HEK293 (cell line): ENCODE data around the gene FANCC.

ENCODE experiments used
- CTCF ChIA-PET: fragments of 350-600 bp; formaldehyde crosslinking; extraction: SDS; loops from one replicate; lab custom pipeline; 2021; ENCODE audit warnings: antibody characterized with exemption; lab: Yijun Ruan, JAX
- POLR2A ChIA-PET: fragments of 300-600 bp; formaldehyde crosslinking; extraction: SDS; loops from one replicate; lab custom pipeline; 2020; ENCODE audit warnings: antibody characterized with exemption, inconsistent platforms; lab: Yijun Ruan, JAX
- H3K27ac ChIP-seq: fragments of 200-500 bp; sonication (Bioruptor generic); 2 replicates; pipeline ENCODE4 v1.5.1; 2014; ENCODE audit warnings: low read depth, low read length, control low read depth, inconsistent platforms; ENCODE audit errors: extremely low read depth
- H3K36me3 ChIP-seq, 2 experiments: fragments of 200-500 bp in 1 of 2; sonication (Bioruptor generic) in 1 of 2; 1 replicate in 1 of 2; 2 replicates in 1 of 2; pipeline ENCODE4 v1.5.1; 2014 to 2017; ENCODE audit warnings: inconsistent platforms in 2 of 2, low read length in 2 of 2; ENCODE audit not compliant: control insufficient read depth in 2 of 2, insufficient read depth in 1 of 2
- H3K4me1 ChIP-seq: fragments of 200-500 bp; sonication (Bioruptor generic); 2 replicates; pipeline ENCODE4 v1.5.1; 2014; ENCODE audit warnings: mild to moderate bottlenecking, low read length, inconsistent platforms; ENCODE audit not compliant: control insufficient read depth, insufficient read depth
- H3K4me3 ChIP-seq: 2 replicates; pipeline ENCODE4 v1.5.1; 2011; ENCODE audit warnings: low read depth, mild to moderate bottlenecking, control low read depth, low read length, moderate library complexity
- H3K9me3 ChIP-seq: fragments of 200-500 bp; sonication (Bioruptor generic); 2 replicates; pipeline ENCODE4 v1.5.1; 2014; ENCODE audit warnings: low read depth, low read length, inconsistent platforms; ENCODE audit not compliant: control insufficient read depth, insufficient read depth
- BCL11B ChIP-seq: fragments of 450-650 bp; formaldehyde crosslinking; IDR thresholded peaks from 2 replicates; pipeline ENCODE4 v1.5.1; 2016; ENCODE audit warnings: low read depth, missing biosample characterization, missing genetic modification characterization
- HOXA7 ChIP-seq: sonication (generic); formaldehyde crosslinking; IDR thresholded peaks from 2 replicates; pipeline ENCODE4 v1.8.1; 2022; ENCODE audit warnings: missing genetic modification reagents, borderline replicate concordance
- KLF7 ChIP-seq: fragments of 450-650 bp; formaldehyde crosslinking; IDR thresholded peaks from 2 replicates; pipeline ENCODE4 v1.5.1; 2016; ENCODE audit warnings: missing biosample characterization, missing genetic modification characterization, borderline replicate concordance
- KLF9 ChIP-seq: fragments of 450-650 bp; formaldehyde crosslinking; IDR thresholded peaks from 2 replicates; pipeline ENCODE4 v1.5.1; 2016; ENCODE audit warnings: missing biosample characterization, missing genetic modification characterization, low read depth
- MEIS1 ChIP-seq: sonication (generic); formaldehyde crosslinking; IDR thresholded peaks from 2 replicates; pipeline ENCODE4 v1.8.1; 2022; ENCODE audit warnings: missing genetic modification reagents, mild to moderate bottlenecking, borderline replicate concordance
- SCRT1 ChIP-seq: fragments of 450-650 bp; formaldehyde crosslinking; IDR thresholded peaks from 2 replicates; pipeline ENCODE4 v1.5.1; 2016; ENCODE audit warnings: missing biosample characterization, missing genetic modification characterization, borderline replicate concordance
- SETDB1 ChIP-seq: IDR thresholded peaks from one replicate; pipeline ENCODE4 v1.6.1; 2017; ENCODE audit warnings: mild to moderate bottlenecking, low read length, moderate library complexity, mixed read lengths; ENCODE audit not compliant: insufficient read length
- SP7 ChIP-seq: fragments of 450-650 bp; formaldehyde crosslinking; IDR thresholded peaks from 2 replicates; pipeline ENCODE4 v1.5.1; 2016; ENCODE audit warnings: missing biosample characterization, missing genetic modification characterization
- TSHZ1 ChIP-seq: fragments of 450-650 bp; formaldehyde crosslinking; IDR thresholded peaks from 2 replicates; pipeline ENCODE4 v1.5.1; 2016; ENCODE audit warnings: missing biosample characterization, missing genetic modification characterization, borderline replicate concordance
- ZFP69B ChIP-seq: fragments of 450-650 bp; formaldehyde crosslinking; IDR thresholded peaks from 2 replicates; pipeline ENCODE4 v1.5.1; 2016; ENCODE audit warnings: missing biosample characterization, missing genetic modification characterization
- ZNF239 ChIP-seq: fragments of 450-650 bp; formaldehyde crosslinking; IDR thresholded peaks from 2 replicates; pipeline ENCODE4 v1.5.1; 2016; ENCODE audit warnings: missing biosample characterization, missing genetic modification characterization
- ZNF26 ChIP-seq: fragments of 450-650 bp; formaldehyde crosslinking; IDR thresholded peaks from 2 replicates; pipeline ENCODE4 v1.5.1; 2016; ENCODE audit warnings: missing biosample characterization, missing genetic modification characterization
- ZNF416 ChIP-seq: fragments of 450-650 bp; formaldehyde crosslinking; IDR thresholded peaks from 2 replicates; pipeline ENCODE4 v1.5.1; 2016; ENCODE audit warnings: missing biosample characterization, missing genetic modification characterization
- ZNF529 ChIP-seq: fragments of 450-650 bp; formaldehyde crosslinking; IDR thresholded peaks from 2 replicates; pipeline ENCODE4 v1.5.1; 2017; ENCODE audit warnings: missing genetic modification characterization, missing biosample characterization; ENCODE audit not compliant: insufficient replicate concordance
- ZNF660 ChIP-seq: fragments of 450-650 bp; IDR thresholded peaks from 2 replicates; pipeline ENCODE4 v1.5.1; 2018; ENCODE audit warnings: missing biosample characterization, mild to moderate bottlenecking, missing genetic modification characterization
- ZNF664 ChIP-seq: fragments of 450-650 bp; formaldehyde crosslinking; IDR thresholded peaks from 2 replicates; pipeline ENCODE4 v1.5.1; 2016; ENCODE audit warnings: missing biosample characterization, missing genetic modification characterization
- ZNF704 ChIP-seq: fragments of 450-650 bp; formaldehyde crosslinking; IDR thresholded peaks from 2 replicates; pipeline ENCODE4 v1.5.1; 2016; ENCODE audit warnings: missing biosample characterization, missing genetic modification characterization
- ZNF791 ChIP-seq: fragments of 450-650 bp; formaldehyde crosslinking; IDR thresholded peaks from 2 replicates; pipeline ENCODE4 v1.5.1; 2016; ENCODE audit warnings: missing biosample characterization, missing genetic modification characterization
- ZSCAN16 ChIP-seq: fragments of 450-650 bp; formaldehyde crosslinking; IDR thresholded peaks from 2 replicates; pipeline ENCODE4 v1.5.1; 2016; ENCODE audit warnings: missing biosample characterization, missing genetic modification characterization

FANCC gene

DNA sequence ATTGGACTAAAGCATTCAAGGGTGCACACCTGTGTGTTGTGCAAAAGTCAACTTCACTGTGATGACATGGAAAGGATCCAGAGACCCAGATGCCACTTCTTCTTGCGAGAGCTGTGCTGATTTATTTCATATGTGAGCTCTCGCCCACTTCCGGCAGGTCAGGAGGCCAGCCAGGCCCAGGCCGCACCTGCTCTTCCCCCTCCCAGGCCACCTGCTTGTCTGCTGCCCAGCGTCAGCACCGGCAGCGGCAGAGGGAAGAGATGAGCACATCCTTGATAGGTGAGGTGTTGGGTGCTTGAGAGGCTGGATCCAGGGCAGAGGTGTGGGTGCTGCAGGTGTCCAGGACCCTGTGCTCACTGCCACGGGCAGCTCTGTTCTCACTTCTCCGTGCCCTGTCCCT is 242.9 kb downstream of the FANCC start:
- H3K4me3 ChIP-seq = no peak overlapping the region
- peaks cover 0 to 10% of the 10 kb centered on the region in 2 experiments; a peak in 1 of 3 replicates for H3K36me3 ChIP-seq
- no peak for TF ChIP-seq HOXA7
- TF ChIP-seq BCL11B (tag by site-specific recombination) = no peak
- no peak for TF ChIP-seq SCRT1
- TF ChIP-seq SETDB1 = no peak
- TF ChIP-seq ZNF660 (tag by site-specific recombination) = no peak
- no peak for TF ChIP-seq ZNF664
- ChIA-PET CTCF (interaction anchor here (0.7 to 0.8 kb wide), 2 partner anchors 21 to 251 kb away, joined by 4 to 6 read pairs; no protein-coding TSS in a partner anchor), POLR2A (no interaction called here)
- H3K9me3 ChIP-seq = no peaks in the 10 kb centered on the region
- no peak overlapping the region for H3K27ac ChIP-seq
- 0 out of 2 replicates have a peak, but pooled peaks cover 5% of the 10 kb centered on the region for H3K4me1 ChIP-seq

DNA sequence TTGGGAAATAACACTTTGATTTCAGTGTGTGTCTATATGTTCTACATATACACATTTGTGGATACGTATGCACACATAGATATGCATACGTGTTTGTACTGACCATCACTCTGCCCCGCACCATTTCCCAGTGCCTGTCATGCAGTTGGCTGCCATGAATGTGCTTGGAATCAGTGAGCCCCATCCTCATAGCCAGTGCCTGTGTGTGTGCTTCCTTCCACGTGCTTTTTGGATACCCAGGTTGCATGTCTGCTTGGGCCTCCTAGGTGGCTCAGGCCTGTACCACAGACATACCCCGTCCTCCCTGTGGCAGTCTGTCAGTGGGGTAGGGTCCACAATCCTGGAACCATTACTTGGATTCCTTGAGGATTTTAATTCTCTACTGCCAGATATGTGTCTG is 243.6 kb downstream of the FANCC start:
- ChIA-PET POLR2A (no interaction called here), CTCF (no interaction called here)
- Histone ChIP-seq H3K27ac (no peak overlapping the region), H3K9me3 (no peaks in the 10 kb centered on the region), H3K4me1 (0 out of 2 replicates have a peak, but pooled peaks cover 5% of the 10 kb centered on the region), H3K4me3 (no peak overlapping the region), H3K36me3 (peaks cover 0 to 10% of the 10 kb centered on the region in 2 experiments; a peak in 1 of 3 replicates)
- TF ChIP-seq KLF9 = no peak
- no peak for TF ChIP-seq SP7 (tag by site-specific recombination)
- no peak for TF ChIP-seq ZNF704 (tag by site-specific recombination)
- TF ChIP-seq ZNF416 (tag by site-specific recombination) = no peak
- TF ChIP-seq ZNF239 (tag by site-specific recombination) = no peak
- TF ChIP-seq KLF7 (tag by site-specific recombination) = no peak
- TF ChIP-seq ZNF26 = no peak
- TF ChIP-seq ZSCAN16 = no peak
- TF ChIP-seq ZNF529 = no peak
- no peak for TF ChIP-seq TSHZ1 (tag by site-specific recombination)
- TF ChIP-seq ZNF791 (tag by site-specific recombination) = no peak
- no peak for TF ChIP-seq MEIS1 (CRISPR knock-in tag)
- TF ChIP-seq ZFP69B (tag by site-specific recombination) = no peak
